H9 (cell line): ENCODE measurements around the gene OBSL1. TPM values are rescaled to one million over a fixed set of nuclear protein-coding genes. Genes with fewer than 3 reads are reported as not detected.

Experiments used
- DNase-seq: peaks from one replicate; pipeline ENCODE4 v3.0.0-alpha.2; 2017
- H2AFZ ChIP-seq: one replicate; pipeline ENCODE4 v1.6.1; 2013; ENCODE audit warnings: mild to moderate bottlenecking, low read length, control low read depth, moderate library complexity
- H2AK5ac ChIP-seq: 2 replicates; pipeline ENCODE4 v1.6.1; 2013; ENCODE audit warnings: low read length, control low read depth, mixed read lengths; ENCODE audit not compliant: insufficient read length
- H2BK120ac ChIP-seq: one replicate; pipeline ENCODE4 v1.6.1; 2013; ENCODE audit warnings: low read depth, mild to moderate bottlenecking, low read length, control low read depth, inconsistent platforms; ENCODE audit not compliant: poor library complexity, severe bottlenecking
- H2BK12ac ChIP-seq: 2 replicates; pipeline ENCODE4 v1.6.1; 2013; ENCODE audit warnings: low read length, control low read depth, mixed read lengths, low read depth; ENCODE audit not compliant: insufficient read length
- H2BK15ac ChIP-seq: 2 replicates; pipeline ENCODE4 v1.6.1; 2013; ENCODE audit warnings: low read depth, low read length, control low read depth
- H2BK20ac ChIP-seq: one replicate; pipeline ENCODE4 v1.6.1; 2013; ENCODE audit warnings: low read depth, mild to moderate bottlenecking, low read length, control low read depth, inconsistent platforms; ENCODE audit not compliant: poor library complexity, severe bottlenecking
- H2BK5ac ChIP-seq: 2 replicates; pipeline ENCODE4 v1.6.1; 2013; ENCODE audit warnings: low read length, control low read depth, mixed read lengths; ENCODE audit not compliant: insufficient read length
- H3K14ac ChIP-seq: 2 replicates; pipeline ENCODE4 v1.6.1; 2013; ENCODE audit warnings: low read length, control low read depth; ENCODE audit not compliant: insufficient read depth
- H3K18ac ChIP-seq: 2 replicates; pipeline ENCODE4 v1.6.1; 2013; ENCODE audit warnings: low read depth, mild to moderate bottlenecking, mixed read lengths, low read length, control low read depth; ENCODE audit not compliant: insufficient read length
- H3K23ac ChIP-seq: 2 replicates; pipeline ENCODE4 v1.6.1; 2013; ENCODE audit warnings: low read length, control low read depth, mixed read lengths, low read depth; ENCODE audit not compliant: insufficient read length
- H3K23me2 ChIP-seq: 2 replicates; pipeline ENCODE4 v1.6.1; 2013; ENCODE audit warnings: low read depth, mild to moderate bottlenecking, mixed read lengths, low read length, control low read depth; ENCODE audit not compliant: insufficient read length, poor library complexity, severe bottlenecking
- H3K27ac ChIP-seq: 2 replicates; pipeline ENCODE4 v1.5.1; 2013; ENCODE audit warnings: low read length, control low read depth, mixed read lengths, low read depth; ENCODE audit not compliant: insufficient read length
- H3K27me3 ChIP-seq: 2 replicates; pipeline ENCODE4 v1.6.1; 2013; ENCODE audit warnings: low read length, control low read depth, inconsistent platforms; ENCODE audit not compliant: insufficient read depth
- H3K4ac ChIP-seq: 2 replicates; pipeline ENCODE4 v1.6.1; 2013; ENCODE audit warnings: low read depth, mild to moderate bottlenecking, control low read depth, inconsistent platforms, low read length, moderate library complexity
- H3K4me1 ChIP-seq: 2 replicates; pipeline ENCODE4 v1.6.1; 2013; ENCODE audit warnings: low read length, control low read depth, inconsistent platforms; ENCODE audit not compliant: insufficient read depth
- H3K4me2 ChIP-seq: 2 replicates; pipeline ENCODE4 v1.6.1; 2013; ENCODE audit warnings: low read length, control low read depth, mixed read lengths; ENCODE audit not compliant: insufficient read length, insufficient read depth
- H3K56ac ChIP-seq: 2 replicates; pipeline ENCODE4 v1.6.1; 2013; ENCODE audit warnings: low read depth, mild to moderate bottlenecking, mixed read lengths, low read length, control low read depth; ENCODE audit not compliant: insufficient read length
- H3K79me1 ChIP-seq: 2 replicates; pipeline ENCODE4 v1.6.1; 2013; ENCODE audit warnings: low read depth, mild to moderate bottlenecking, moderate library complexity, low read length, control low read depth, inconsistent platforms; ENCODE audit not compliant: insufficient read depth, poor library complexity, severe bottlenecking
- H3K79me2 ChIP-seq: 2 replicates; pipeline ENCODE4 v1.6.1; 2013; ENCODE audit warnings: low read length, control low read depth, inconsistent platforms; ENCODE audit not compliant: insufficient read depth
- H3K9ac ChIP-seq: 2 replicates; pipeline ENCODE4 v1.6.1; 2013; ENCODE audit warnings: low read length, control low read depth, mixed read lengths; ENCODE audit not compliant: insufficient read length; ENCODE audit errors: extremely low read depth
- H3K9me3 ChIP-seq: one replicate; pipeline ENCODE4 v1.6.1; 2013; ENCODE audit warnings: low read depth, low read length, inconsistent platforms; ENCODE audit not compliant: control insufficient read depth
- H3T11ph ChIP-seq: one replicate; pipeline ENCODE4 v1.6.1; 2013; ENCODE audit warnings: mild to moderate bottlenecking, low read length, control low read depth, inconsistent platforms
- H4K20me1 ChIP-seq: one replicate; pipeline ENCODE4 v1.6.1; 2013; ENCODE audit not compliant: control insufficient read depth, insufficient read length, insufficient read depth
- H4K5ac ChIP-seq: 2 replicates; pipeline ENCODE4 v1.6.1; 2013; ENCODE audit warnings: low read depth, mild to moderate bottlenecking, mixed read lengths, low read length, control low read depth; ENCODE audit not compliant: insufficient read length
- H4K8ac ChIP-seq: replicated peaks from 2 replicates; pipeline ENCODE4 v1.6.1; 2013; ENCODE audit warnings: low read length, control low read depth, mixed read lengths, low read depth; ENCODE audit not compliant: insufficient read length
- H4K91ac ChIP-seq: 2 replicates; pipeline ENCODE4 v1.6.1; 2013; ENCODE audit warnings: low read depth, mild to moderate bottlenecking, moderate library complexity, mixed read lengths, low read length, control low read depth; ENCODE audit not compliant: insufficient read length
- H3K27ac Mint-ChIP-seq, 3 experiments: 2 replicates in 2 of 3; 3 replicates in 1 of 3; pipeline ENCODE4 v1.8.0; 2020 to 2021; ENCODE audit warnings: mixed read lengths in 3 of 3, mild to moderate bottlenecking in 1 of 3, moderate library complexity in 1 of 3
- H3K27me3 Mint-ChIP-seq: 2 replicates; pipeline ENCODE4 v1.8.0; 2021; ENCODE audit warnings: low read depth, mild to moderate bottlenecking, moderate library complexity, mixed read lengths
- H3K36me3 Mint-ChIP-seq, 3 experiments: 2 replicates in 2 of 3; 3 replicates in 1 of 3; pipeline ENCODE4 v1.8.0; 2020 to 2021; ENCODE audit warnings: low read depth in 3 of 3, mixed read lengths in 3 of 3; ENCODE audit not compliant: insufficient read depth in 1 of 3
- H3K4me1 Mint-ChIP-seq, 2 experiments: 2 replicates each; pipeline ENCODE4 v1.8.0; 2020; ENCODE audit warnings: mixed read lengths in 2 of 2
- H3K4me3 Mint-ChIP-seq, 2 experiments: 2 replicates in 1 of 2; 3 replicates in 1 of 2; pipeline ENCODE4 v1.8.0; 2020 to 2021; ENCODE audit warnings: mild to moderate bottlenecking in 2 of 2, mixed read lengths in 2 of 2, moderate library complexity in 1 of 2
- H3K9me3 Mint-ChIP-seq, 2 experiments: 2 replicates in 1 of 2; 3 replicates in 1 of 2; pipeline ENCODE4 v1.8.0; 2020; ENCODE audit warnings: mild to moderate bottlenecking in 2 of 2, mixed read lengths in 2 of 2, moderate library complexity in 1 of 2
- WGBS: extraction: QIAGEN DNeasy Blood & Tissue Kit; methylation state at CpG from one replicate; pipeline ENCODE4 v1.1.7; 2013; ENCODE audit warnings: missing lambda C conversion rate, low lambda C conversion rate, mixed read lengths; ENCODE audit not compliant: insufficient read length; ENCODE audit errors: extremely low coverage; 5-methylcytosine and 5-hydroxymethylcytosine counted together
- total RNA-seq: library from RNA; stranded (reverse); gene quantifications from 2 replicates; pipeline ENCODE4 v1.2.1, GENCODE V29; 2021
- TF ChIP-seq, protein P1 (sequence below): fragments of 200-600 bp; sonication (generic); conservative IDR thresholded peaks from 3 replicates; pipeline ENCODE4 v1.8.0; 2021; ENCODE audit warnings: antibody characterized with exemption, mild to moderate bottlenecking

Gene OBSL1
- total RNA-seq, 1 experiment from 2014 or later, result 140 TPM

DNA sequence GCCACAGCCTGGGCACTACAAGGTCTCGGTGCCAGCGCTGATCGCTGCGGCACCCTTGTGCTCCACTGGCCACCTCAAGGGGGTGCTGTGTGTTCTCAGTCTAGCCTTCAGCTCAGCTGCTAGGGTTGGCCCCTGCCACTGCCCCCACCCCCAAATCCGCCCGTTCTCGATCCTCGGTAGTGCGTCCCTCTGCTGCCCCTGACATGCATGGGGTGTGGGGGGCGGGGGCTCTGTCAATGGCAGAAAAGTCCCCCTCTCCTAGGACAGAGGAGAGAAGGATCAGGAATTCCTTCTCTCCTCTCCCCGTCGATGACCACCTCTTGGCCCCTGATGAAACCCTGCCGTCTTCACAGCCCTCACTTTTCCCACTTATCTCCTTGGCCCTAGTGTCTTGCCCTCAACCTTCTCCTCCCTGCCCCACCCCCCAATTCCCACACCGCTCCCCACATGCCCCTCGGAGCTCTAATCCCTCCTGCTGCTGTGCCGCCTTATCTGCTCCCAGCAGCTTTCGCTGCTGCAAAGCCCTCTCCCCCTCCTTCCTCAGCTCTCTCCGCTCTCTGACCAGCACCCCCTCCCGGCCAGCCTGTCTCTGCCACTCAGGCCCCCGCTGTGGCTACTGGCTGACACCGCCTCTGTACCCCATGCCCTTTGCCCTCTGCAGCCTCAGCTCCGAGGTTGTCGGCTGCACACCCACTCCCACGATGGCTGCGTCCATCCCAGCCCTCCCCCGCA lies 61.4 kb downstream of the OBSL1 start:
- Histone ChIP-seq H3K27ac (no peak overlapping the region), H3K79me1 (no peaks in the 10 kb centered on the region), H2BK12ac (no peak overlapping the region), H3K4me1 (peaks cover 17% of the 10 kb centered on the region; the same call in 1 of the 2 replicates), H3K18ac (no peak overlapping the region), H3K4me2 (peak overlapping the region; percentile 61), H4K8ac (no peak overlapping the region), H4K20me1 (peaks cover under 1% of the 10 kb centered on the region), H2BK20ac (no peak overlapping the region), H2AFZ (no peak overlapping the region), H3K23ac (no peak overlapping the region), H4K91ac (no peak overlapping the region), H3K14ac (no peak overlapping the region), H2BK5ac (no peak overlapping the region), H3K9me3 (no peaks in the 10 kb centered on the region), H2BK15ac (no peak overlapping the region), H3T11ph (no peak overlapping the region), H4K5ac (no peak overlapping the region), H2BK120ac (no peak overlapping the region), H3K4ac (no peak overlapping the region), H3K56ac (no peak overlapping the region), H2AK5ac (no peak overlapping the region), H3K79me2 (no peaks in the 10 kb centered on the region), H3K23me2 (peaks cover 4% of the 10 kb centered on the region), H3K9ac (no peak overlapping the region), H3K27me3 (peaks cover 12% of the 10 kb centered on the region; the same call in 1 of the 2 replicates)
- H3K9me3 Mint-ChIP-seq, result no peaks in the 10 kb centered on the region; a peak in 2 of 5 replicates
- H3K27me3 Mint-ChIP-seq, result peaks cover 49% of the 10 kb centered on the region
- H3K4me3 Mint-ChIP-seq, result peak overlapping the region; percentile 59 to 81
- peaks cover 65 to 80% of the 10 kb centered on the region in 2 experiments for H3K4me1 Mint-ChIP-seq
- TF ChIP-seq, protein P1, sequence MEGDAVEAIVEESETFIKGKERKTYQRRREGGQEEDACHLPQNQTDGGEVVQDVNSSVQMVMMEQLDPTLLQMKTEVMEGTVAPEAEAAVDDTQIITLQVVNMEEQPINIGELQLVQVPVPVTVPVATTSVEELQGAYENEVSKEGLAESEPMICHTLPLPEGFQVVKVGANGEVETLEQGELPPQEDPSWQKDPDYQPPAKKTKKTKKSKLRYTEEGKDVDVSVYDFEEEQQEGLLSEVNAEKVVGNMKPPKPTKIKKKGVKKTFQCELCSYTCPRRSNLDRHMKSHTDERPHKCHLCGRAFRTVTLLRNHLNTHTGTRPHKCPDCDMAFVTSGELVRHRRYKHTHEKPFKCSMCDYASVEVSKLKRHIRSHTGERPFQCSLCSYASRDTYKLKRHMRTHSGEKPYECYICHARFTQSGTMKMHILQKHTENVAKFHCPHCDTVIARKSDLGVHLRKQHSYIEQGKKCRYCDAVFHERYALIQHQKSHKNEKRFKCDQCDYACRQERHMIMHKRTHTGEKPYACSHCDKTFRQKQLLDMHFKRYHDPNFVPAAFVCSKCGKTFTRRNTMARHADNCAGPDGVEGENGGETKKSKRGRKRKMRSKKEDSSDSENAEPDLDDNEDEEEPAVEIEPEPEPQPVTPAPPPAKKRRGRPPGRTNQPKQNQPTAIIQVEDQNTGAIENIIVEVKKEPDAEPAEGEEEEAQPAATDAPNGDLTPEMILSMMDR, result peak; percentile 80
- peaks cover 2 to 6% (median 4%) of the 10 kb centered on the region in 3 experiments; a peak in 5 of 7 replicates for H3K36me3 Mint-ChIP-seq
- peak; percentile 87 for DNase-seq
- WGBS, result no CpG with 5 or more reads among the region's 26 CpGs
- H3K27ac Mint-ChIP-seq, result peak overlapping the region in 1 of 3 experiments; percentile 89; a peak in 3 of 7 replicates
